HG03457 (cell line): Measurements from ENCODE around the gene AIG1.

Experiments
- ATAC-seq: cut with Tn5 transposase; IDR thresholded peaks from one replicate; pipeline ENCODE4 v1.9.1; 2021; ENCODE audit warnings: moderate number of reproducible peaks; ENCODE audit not compliant: unreplicated experiment

AIG1 gene

DNA sequence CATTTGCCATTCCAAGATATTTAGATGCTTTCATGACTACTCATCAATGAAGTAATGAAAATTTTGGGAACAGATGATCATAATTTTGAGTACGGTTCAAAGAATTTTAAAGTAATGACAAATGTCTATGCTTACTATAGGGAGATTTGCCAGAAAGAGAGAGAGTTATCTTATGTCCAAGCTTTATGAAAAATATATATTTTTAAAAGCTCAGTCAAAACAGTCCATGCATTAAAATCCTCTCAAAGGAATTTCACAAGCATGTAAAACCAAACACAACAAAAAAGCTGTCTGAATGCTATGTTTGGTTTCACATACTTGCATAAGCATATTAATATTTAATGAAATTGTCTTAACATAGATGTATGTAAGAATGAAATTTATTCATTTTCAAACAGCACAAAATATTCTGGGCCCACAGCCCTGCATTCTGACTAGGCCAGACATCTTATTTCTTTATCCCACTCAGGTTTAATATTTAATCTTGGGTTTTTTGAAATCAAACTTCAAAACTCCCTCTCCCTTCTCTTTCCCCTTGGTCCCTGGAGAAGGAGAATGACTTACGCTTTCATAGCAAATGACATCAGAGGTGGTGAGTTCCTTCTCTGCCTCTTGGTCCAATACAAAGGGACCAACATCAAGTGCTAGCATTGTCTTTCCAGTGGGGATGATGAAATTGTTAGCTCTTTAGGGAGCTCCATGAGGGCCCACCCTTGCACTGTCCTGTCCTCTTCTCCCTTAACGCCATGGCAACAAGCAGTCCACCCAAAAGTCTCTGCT lies 295.6 kb downstream of the AIG1 start:
- ATAC-seq, result no peak

DNA sequence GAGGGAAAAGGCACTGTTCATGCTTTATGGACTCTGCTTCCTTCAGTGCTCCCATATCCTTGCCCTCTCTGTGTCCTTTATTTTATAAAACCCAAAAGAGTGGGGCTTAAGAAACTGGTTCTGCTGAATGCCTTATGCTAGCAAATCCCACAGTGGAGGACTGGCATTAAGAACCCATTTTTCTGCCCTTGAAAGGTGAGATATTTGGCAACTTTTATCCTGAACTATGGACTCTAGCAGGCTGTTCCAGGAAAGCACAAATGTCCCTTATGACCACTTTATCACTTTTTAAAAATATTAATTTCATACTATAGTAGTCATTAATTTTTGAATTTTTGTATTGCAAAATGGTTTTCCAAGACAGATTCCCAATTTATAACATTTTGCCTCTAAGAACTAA lies 296.5 kb downstream of the AIG1 start:
- ATAC-seq, result no peak

DNA sequence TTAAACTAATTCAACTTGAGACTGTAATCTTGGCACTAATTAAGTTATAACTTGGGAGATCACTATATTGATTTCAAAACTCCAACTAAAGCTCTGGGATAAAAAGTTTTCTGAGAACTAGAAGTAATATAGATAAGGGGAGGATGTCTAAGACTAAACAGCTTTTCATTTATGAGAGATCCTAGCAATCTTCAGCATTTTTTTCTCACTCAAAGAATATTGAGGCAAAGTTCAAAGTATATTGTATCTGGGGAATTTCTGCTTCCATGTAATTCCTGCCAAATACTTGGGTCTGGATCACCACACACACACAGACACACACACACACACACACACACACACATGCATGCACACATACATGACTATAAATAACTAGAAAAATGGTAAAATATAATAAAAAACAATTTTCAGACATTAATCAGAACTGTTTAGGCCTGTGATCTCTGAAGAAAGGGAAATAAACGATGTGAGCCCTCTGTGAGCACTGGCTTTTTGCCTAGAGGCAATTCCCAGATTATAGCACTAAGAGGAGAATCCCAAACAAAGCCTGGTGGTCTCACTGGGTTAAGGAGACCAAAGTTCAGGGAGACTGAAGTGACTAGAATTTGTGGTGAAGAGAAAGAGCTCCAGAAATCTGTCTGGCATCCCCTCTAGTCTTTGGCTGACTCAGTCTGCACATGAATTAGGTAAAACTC lies 297.0 kb downstream of the AIG1 start:
- no peak for ATAC-seq

- no peak for ATAC-seq
These were observed 301.0 kb downstream of the AIG1 start for GRCh38 chr6:143361536-143362191.

DNA sequence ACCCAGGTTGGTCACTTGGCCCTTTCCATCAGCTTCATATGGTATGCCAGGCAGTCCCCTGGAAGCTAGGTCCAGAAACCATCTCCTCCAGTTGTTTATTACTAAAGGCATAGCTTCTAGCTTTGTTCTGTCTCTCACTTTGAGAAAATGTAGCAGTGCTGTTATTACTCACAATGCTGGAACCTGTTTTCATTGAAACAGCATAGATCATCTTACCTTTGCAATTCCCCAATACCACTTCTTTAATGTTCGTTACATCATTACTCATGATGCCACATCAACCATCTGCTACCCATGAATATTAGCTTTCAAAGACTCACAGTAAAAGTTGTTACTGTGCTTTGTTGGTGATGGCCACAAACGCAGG lies 301.5 kb downstream of the AIG1 start:
- no peak for ATAC-seq

- no peak for ATAC-seq
These were observed 302.6 kb downstream of the AIG1 start for GRCh38 chr6:143363299-143363698.

GRCh38 chr6:143368426-143368825 lies 307.7 kb downstream of the AIG1 start:
- ATAC-seq, result peak; percentile 99

- ATAC-seq, result no peak
These were observed 309.3 kb downstream of the AIG1 start for GRCh38 chr6:143369971-143370370.

DNA sequence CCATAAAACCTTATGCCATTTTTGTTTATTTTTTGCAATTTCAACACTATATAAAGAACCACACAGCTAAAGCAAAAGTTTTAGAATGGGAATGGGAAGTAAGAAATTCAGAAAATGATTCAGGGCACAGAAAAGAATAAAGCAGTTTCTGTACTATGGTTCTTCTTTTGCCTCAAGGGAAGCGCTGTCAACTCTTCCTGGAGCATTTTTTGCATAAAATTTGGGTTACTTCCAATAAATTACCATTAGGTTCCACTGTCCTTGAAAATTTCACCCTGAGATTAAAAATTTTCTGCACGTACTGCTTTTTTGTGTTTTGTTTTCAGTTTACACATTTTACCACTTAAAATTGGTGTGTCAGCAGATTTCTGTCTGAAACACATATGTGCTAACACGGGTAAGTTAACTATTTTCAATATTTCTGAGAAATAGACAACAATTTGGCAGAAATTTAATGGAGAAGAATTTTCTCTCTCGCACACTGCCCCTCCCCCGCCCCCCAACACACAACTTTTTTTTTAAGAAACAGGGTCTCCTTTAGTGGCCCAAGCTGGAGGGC lies 310.2 kb downstream of the AIG1 start:
- no peak for ATAC-seq

GRCh38 chr6:143372199-143372882 lies 311.7 kb downstream of the AIG1 start:
- ATAC-seq, result no peak

GRCh38 chr6:143374014-143374413 lies 313.3 kb downstream of the AIG1 start:
- ATAC-seq, result no peak

DNA sequence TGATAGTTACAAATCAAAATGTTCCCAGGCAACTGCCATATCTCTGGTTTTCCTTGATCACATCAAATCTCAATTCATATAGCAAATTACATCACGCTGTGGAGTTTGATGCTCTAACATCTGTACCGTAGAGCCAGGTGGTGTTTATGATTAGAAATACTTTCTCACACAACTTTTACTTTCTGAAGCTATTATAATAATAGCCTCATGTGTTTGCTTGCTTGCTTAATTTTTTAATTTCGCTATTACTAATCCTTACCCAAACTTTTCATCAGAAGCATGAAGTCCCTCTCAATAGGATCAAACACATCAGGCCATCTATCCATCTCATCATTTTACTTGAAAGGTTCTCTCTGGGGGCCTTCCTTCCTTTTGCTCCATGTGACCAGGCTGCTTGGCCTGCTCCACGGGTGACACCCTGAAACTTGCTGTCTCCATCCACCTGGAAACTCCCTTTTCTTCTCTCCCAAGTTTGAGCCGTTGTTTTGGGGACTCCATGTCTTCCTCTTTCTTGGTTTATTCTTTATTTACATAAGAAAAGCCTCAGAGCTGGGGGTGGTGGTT lies 314.4 kb downstream of the AIG1 start:
- ATAC-seq, result no peak

DNA sequence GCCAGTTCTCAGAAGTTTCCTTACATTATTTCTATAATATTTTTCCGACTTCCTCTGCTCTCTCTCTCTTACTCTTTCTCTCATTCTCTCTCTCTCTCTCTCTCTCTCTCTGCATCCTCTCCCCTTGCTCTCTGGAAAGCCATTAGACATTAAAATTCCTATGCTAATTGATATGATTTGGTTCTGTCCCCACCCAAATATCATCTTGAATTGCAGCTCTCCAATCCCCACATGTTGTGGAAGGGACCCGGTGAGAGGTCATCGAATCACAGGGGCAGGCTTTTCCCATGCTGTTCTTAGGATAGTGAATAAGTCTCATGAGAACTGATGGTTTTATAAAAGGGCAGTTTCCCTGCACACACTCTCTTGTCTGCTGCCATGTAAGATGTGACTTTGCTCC lies 315.7 kb downstream of the AIG1 start:
- no peak for ATAC-seq

DNA sequence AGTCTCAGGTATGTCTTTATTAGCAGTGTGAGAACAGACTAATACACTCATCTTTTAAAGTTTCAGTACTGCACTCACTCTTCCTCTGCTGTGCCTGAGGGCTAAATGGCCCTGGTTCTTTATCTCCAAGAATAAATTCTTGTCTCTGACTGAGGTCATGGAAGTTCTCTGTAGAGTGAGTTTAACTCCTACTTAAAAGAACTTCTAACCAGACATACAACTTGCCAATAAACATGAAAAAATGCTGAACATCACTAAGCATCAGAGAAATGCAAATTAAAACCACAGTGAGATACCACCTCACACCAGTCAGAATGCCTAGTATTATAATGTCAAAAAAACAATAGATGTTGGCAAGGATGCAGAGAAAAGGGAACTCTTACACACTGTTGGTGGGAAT lies 316.2 kb downstream of the AIG1 start:
- no peak for ATAC-seq

- ATAC-seq, result no peak
These were observed 324.9 kb downstream of the AIG1 start for GRCh38 chr6:143385636-143386035.

DNA sequence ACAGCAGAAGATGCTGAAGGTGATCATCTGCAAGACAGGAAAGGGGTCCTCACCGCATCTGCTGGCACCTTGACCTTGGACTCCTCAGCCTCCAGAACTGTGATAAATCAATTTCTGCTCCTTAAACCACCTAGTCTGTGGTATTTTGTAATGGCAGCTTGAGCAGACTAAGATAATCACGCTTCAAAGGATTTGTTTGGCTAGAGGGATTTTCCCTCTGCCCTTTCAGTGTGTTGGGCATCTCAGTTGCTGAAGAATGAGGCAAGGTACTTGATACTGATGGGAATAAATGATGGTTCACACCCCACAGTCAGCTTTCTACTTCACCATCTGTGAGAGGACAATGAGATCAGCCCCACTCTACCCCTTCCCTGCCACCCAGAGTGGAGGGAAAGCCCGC lies 329.6 kb downstream of the AIG1 start:
- no peak for ATAC-seq
